OCI-M1 (cell line): Measurements from ENCODE around the gene COLQ.

Source experiments
- DNase-seq: peaks from one replicate; lab custom pipeline; 2025; lab: John Stamatoyannopoulos, UW

The COLQ gene

GRCh38 chr3:15520185-15520584 lies 1.3 kb downstream of the COLQ start:
- peak; percentile 54 for DNase-seq

- DNase-seq: no peak
Measured at GRCh38 chr3:15519096-15519495, 2.4 kb downstream of the COLQ start.

DNA sequence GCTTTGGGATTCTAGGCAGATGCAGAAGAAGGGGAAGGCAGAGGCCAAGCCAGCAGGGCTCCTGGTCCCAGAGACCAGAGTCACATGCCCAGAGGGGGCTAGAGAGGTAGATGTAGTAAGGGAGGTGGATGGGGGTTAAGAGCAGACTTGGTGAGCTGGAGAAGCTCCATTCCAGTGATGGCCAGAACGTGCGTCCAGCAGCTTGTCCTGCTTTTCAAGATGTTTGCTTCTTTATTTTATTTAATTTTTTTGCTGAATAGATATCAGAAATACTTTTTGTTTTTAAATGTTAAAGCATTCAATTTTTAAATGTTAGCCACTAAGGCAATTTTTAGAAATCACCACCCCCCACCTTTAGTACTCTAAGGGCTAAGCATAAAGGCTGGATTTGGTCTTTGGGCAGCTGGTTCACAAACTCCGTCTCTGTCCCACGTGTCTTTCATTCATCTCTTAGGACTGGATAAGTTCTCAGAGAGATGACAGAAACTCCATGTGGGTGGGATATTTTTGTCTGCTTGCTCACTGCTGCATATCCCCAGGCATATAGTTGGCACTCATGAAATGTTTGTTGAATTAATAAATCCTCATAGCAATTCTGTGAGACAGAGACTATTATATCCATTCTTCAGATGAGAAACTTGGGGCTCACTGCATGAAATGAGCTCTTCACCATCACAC lies 6.7 kb downstream of the COLQ start:
- DNase-seq: no peak

- no peak for DNase-seq
Measured at GRCh38 chr3:15513810-15514662, 7.5 kb downstream of the COLQ start.

GRCh38 chr3:15513116-15513515 lies 8.4 kb downstream of the COLQ start:
- no peak for DNase-seq

- no peak for DNase-seq
Measured at GRCh38 chr3:15512166-15512565, 9.3 kb downstream of the COLQ start.

DNA sequence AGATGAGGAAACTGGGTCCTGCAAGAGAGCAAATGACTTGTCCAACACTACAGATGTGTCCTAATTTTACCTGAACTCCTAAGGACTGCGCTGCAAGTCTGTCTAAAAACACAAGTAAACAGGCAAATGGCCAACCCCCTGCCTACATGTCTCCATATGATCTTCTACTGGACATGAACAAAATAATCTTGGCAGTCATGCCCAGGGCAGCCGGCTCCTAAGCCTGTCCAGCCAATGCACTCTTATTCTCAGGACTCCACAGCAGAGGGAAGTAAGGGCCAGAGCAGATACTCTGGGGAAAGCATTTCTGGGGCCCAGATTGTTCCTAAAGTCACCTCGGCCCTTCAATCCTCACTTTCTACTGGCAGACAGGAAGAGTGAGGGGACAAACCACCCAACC lies 10.3 kb downstream of the COLQ start:
- no peak for DNase-seq

- DNase-seq: no peak
Measured at GRCh38 chr3:15510493-15510892, 11.0 kb downstream of the COLQ start.

GRCh38 chr3:15506571-15506970 lies 14.9 kb downstream of the COLQ start:
- DNase-seq: no peak

DNA sequence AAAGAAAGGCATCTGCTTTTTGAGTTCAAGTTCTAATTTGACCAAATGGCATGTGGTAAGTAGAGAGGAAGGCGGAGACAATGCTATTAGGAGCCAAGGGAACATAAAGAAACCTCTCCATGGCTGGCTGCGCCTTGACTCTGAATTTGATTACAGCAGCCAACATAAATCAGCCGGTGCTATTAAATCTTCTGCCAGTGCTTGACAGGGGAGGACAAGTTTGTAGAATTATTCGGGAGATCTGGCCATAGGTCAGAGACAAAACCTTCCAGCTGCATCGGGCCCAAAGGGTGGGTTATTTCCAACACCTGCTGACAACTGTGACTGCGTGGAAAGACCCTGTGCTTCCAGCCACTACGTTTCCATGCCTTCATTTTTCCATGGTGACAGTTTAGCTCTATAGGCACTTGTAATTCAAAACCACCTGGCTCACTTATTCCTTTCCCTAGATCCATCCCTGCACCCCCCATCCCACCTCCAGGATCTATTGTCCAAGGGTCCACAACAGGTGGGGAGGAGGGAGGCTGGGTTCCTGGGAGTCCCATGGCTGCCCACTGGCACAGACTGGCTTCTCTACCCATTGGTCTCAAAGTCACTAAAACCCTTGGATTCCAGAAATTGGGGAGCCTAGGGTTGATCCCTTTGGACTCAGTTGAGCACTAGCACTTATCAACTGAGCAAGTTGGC lies 15.9 kb downstream of the COLQ start:
- DNase-seq: no peak

DNA sequence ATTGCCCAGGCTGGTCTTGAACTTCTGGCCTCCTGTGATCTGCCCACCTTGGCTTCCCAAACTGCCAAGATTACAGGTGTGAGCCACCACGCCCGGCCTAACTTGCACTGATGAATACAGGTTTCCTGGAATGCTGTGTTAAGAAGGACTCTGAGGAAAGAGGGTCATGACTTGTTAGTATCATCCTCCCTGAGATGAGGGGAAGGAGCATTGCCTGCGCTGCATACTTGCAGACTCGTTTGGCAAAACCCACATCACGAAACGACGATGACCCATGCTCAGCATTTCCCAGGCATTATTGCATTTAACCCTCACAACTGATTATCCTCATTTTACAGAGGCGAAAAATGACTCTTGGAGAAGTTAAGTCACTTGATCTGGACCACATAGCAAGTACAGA lies 18.9 kb downstream of the COLQ start:
- DNase-seq: no peak

DNA sequence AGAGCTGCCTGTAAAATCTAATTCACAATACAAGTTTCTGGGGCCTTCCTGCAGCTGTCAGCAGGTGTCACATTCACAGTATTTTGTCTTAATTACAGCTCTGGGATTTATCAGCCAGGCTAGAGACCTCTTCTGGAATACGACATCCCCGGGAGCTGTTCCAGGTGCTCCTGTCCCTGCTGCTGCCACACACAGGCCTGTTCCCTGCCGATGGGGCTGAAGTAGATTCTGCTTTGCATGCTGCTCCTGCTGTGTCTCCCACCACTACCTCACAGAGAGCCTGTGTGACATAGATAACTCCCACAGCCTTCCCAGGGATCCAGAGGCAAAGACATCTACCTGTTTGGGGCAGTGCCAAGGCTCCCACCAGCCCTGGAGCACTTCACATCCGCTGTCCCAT lies 20.4 kb downstream of the COLQ start:
- no peak for DNase-seq

DNA sequence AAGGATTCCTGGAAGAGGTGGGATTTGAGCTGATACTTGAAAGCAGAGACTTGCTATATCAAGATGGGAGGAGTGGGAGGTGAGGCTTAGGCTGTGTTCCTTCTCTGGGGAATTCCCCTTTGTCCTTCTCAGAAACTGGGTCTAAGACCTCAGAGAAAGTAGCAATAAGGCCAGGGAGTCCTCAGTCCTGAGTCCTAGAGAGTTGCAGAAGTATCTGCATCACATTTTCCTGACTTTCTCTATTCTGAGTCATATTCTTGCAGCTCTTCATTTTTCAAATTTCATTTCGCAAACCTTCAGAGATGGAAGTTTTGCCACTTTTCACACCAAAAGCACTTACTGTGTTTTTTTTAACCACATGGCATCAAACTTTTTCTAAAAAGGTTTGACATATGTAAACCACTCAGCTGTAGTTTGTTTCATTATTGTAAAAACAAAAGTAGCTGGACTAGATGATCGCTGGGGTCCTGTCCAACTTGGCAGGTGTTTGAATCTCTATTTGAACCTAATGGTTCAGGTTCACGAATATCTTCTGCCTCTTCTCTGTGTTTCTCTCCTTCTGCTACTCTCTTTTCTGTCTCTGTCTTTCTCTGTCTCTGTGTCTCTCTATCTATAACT lies 21.3 kb downstream of the COLQ start:
- peak; percentile 26 for DNase-seq

DNA sequence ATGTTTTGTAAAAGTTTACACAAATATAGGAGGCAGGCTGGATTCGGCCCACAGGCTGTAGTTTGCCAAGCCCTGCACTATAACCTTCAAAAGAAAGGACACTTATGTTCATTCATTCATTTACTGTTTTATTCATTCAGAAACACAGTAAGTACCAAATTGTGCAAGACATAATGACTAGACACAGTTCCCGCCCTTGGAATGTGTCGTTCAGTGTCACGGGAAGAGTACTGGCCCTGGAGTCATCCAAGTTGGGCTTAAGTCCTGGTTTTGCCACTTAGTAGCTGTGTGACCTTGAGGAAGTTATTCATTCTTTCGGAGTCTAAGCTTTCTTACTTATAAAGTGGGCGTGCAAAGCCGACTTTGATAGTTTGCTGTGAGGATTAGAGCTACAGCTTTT lies 22.0 kb downstream of the COLQ start:
- DNase-seq: no peak

- DNase-seq: no peak
Measured at GRCh38 chr3:15498431-15499214, 22.9 kb downstream of the COLQ start.

DNA sequence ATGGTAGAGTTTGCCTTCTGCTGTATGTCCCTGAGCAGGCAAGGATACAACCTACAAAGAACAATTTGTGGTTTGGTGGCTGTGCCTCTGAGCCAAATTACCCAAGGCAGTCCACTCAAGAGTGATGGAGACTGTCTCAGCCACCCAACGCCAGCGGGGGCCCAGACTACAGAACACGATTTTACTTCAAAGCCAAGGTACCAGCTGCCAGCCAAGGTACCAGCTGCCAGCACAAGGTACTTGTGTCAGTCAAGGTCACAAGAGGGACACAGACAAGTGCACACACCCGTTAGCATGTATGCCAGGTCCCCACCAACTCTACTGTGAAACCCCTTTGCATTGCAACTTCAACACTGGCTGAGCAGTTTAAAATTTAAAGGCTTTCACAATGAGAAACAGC lies 23.5 kb downstream of the COLQ start:
- no peak for DNase-seq

DNA sequence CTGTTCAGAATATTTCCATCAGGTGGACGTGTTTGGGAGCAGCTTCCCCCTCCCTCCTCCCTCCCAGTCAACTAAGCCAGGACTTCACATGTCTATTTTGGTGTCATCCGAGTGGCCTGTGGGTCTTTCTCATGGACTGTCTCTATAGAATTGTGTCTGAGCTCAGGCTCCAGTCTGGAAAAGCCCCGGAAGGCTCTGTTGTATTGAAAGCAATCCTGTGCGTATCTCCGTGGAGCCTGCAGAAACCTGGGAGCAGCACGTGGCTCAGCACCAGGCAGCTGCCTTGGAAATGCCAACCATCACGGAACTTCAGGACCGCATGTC lies 25.2 kb downstream of the COLQ start:
- no peak for DNase-seq

DNA sequence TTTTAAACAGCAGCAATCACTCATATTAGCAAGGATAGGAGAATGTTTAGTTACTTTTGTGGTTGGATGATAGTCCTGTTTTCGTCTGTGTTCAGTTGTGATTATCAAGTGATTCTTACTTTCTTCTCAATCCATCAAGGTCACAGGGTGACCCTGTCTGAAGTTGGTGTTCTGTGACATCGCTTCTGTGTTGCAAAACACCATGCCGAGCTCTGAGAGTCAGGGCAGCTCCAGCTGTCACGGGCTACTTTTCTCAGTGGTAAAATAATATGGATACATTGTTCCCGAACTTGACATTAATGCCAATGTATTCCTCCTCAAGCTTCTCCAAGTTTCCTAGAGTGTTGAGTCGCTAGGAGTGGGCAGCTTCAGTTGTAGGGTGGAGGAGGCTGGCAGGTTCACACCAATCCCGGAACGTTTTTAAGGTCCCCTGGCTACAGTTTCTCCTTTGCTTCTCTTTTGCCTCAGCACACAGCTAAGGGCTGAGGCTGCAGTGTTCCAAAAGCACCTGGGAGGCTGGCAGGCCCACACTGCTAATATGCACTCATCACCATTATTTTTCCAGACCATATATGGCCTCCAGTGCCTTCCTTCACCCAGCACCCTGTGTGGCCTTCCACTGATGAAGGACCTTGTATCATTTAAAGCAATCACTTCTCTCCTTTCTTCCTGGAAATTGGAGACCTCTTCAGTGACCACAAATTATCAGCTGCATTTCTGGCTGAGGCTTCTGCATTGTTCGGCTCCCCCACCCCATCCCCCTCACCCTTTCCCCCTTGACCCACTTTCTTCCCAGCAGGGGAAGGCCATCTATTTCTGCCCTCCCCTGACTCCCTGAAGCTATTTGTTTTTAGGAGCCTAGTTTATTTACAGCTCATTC lies 25.8 kb downstream of the COLQ start:
- DNase-seq: peak; percentile 72

DNA sequence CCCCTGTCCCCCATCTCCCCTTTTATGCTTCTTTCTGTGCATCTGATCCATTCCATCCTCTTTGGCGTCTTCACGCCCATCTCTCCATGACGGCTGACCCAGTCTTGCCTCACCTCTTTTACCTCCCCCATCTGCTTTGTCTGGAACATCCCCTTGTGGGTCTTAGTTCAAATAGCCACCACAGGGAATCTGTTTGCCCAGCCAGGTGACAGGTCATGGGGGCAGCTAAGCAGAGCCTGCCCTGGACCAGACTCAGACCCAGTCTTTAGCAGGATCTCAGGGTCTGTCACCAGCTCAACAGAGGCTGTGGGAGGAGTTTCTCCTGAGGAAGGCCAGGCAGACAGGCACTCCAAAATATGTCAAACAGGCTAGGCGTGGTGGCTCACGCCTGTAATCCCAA lies 28.1 kb downstream of the COLQ start:
- DNase-seq: no peak

DNA sequence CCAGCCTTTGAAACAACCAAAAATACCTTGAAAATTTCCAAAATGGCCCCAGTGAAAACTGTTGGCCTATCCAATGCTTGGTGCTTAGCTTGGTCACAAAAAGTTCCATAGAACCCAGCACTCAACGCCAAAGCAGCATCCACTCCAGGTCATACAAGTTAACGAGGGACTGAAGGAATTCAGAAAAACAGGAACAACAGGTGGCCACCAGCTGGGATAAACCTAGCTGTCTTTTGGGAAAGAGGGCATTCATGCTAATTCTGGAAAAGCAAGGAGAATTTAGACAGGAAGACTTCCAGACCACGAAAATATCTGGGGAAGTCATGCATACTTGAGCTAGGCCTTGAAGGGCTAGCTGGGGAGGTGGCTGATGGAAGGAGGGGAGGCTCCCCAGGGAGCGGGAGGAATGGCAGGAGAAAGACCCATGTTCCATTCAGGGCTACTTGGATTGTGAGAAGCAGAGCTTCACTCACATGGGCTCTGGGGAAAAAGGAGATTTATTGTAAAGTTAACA lies 28.6 kb downstream of the COLQ start:
- no peak for DNase-seq

- no peak for DNase-seq
Measured at GRCh38 chr3:15491143-15491542, 30.4 kb downstream of the COLQ start.
